WERI-Rb-1 (cell line): ENCODE results near the gene DKK3.

Source experiments
- DNase-seq: peaks from one replicate; pipeline ENCODE4 v3.0.0-alpha.2; 2020
- H3K27ac ChIP-seq: fragments of 250-450 bp; sonication (Bioruptor Pico); 2 replicates; pipeline ENCODE4 v1.5.1; 2020; ENCODE audit warnings: mild to moderate bottlenecking, moderate library complexity
- H3K27me3 ChIP-seq: fragments of 250-450 bp; sonication (Bioruptor Pico); 2 replicates; pipeline ENCODE4 v1.5.1; 2021; ENCODE audit warnings: mild to moderate bottlenecking, low read depth, moderate library complexity; ENCODE audit not compliant: insufficient read depth, severe bottlenecking
- H3K36me3 ChIP-seq: fragments of 250-450 bp; sonication (Bioruptor Pico); 2 replicates; pipeline ENCODE4 v1.5.1; 2020; ENCODE audit warnings: mild to moderate bottlenecking, moderate library complexity
- H3K4me3 ChIP-seq: 2 replicates; pipeline ENCODE4 v1.5.1; 2011; ENCODE audit warnings: low read depth, mild to moderate bottlenecking, control low read depth, low read length
- H3K9me3 ChIP-seq: fragments of 250-450 bp; sonication (Bioruptor Pico); 2 replicates; pipeline ENCODE4 v1.5.1; 2021; ENCODE audit warnings: mild to moderate bottlenecking, moderate library complexity; ENCODE audit not compliant: severe bottlenecking
- CTCF ChIP-seq: IDR thresholded peaks from 2 replicates; pipeline ENCODE4 v1.5.1; 2011; ENCODE audit warnings: low read depth, mild to moderate bottlenecking, control low read depth, inconsistent platforms, low read length

The DKK3 gene

DNA sequence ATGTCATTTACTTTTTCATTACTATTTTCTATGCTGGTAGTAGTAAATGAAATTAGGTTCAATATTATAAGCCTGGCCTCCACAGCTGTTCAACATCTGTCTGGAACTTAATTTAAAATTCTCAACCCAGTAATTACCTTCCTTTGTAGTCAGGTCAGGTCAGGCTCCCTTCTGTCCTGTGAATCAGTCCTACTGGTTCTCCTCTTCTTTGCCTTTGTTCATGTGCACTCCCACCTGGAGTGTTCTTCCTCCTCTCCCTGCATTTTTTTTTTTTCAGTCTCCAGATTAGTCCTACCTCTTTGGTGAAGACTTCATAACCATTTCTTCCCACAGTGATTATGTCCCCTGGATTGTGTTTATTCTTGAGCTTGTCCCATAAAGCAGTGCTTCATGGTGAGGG is 67.9 kb downstream of the DKK3 start:
- H3K4me3 ChIP-seq, result no peak overlapping the region
- no peak overlapping the region for H3K27ac ChIP-seq
- no peak for DNase-seq
- no peak for TF ChIP-seq CTCF
- peaks cover 33% of the 10 kb centered on the region for H3K36me3 ChIP-seq
- H3K27me3 ChIP-seq, result no peaks in the 10 kb centered on the region
- no peaks in the 10 kb centered on the region for H3K9me3 ChIP-seq

DNA sequence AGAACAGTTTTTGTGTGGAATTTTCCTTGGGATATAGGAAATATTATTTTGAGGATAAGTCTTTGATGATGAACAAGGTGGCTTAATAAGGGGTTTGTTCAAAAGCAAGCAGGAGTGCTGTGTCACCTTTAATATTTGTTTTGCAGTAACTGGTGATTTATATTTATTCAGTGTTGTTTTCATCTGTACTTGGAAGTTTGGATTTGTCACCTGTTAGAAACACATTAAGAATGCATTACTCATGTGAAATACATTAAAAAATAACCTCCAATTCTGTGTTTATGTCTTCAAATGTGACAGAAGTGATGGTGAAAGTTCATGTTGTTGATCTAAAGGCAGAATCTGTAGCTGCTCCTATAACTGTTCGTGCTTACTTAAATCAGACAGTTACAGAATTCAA is 70.5 kb downstream of the DKK3 start:
- H3K27ac ChIP-seq, result no peak overlapping the region
- H3K4me3 ChIP-seq, result no peak overlapping the region
- H3K36me3 ChIP-seq, result peaks cover 49% of the 10 kb centered on the region
- no peaks in the 10 kb centered on the region for H3K27me3 ChIP-seq
- TF ChIP-seq CTCF, result no peak
- H3K9me3 ChIP-seq, result no peaks in the 10 kb centered on the region
- no peak for DNase-seq

GRCh38 chr11:11937433-11937832 is 71.0 kb downstream of the DKK3 start:
- no peak for TF ChIP-seq CTCF
- H3K27me3 ChIP-seq, result no peaks in the 10 kb centered on the region
- no peak for DNase-seq
- peaks cover 43% of the 10 kb centered on the region for H3K36me3 ChIP-seq
- H3K27ac ChIP-seq, result no peak overlapping the region
- H3K4me3 ChIP-seq, result no peak overlapping the region
- no peaks in the 10 kb centered on the region for H3K9me3 ChIP-seq

- Histone ChIP-seq H3K36me3 (peaks cover 35% of the 10 kb centered on the region), H3K9me3 (no peaks in the 10 kb centered on the region), H3K27me3 (no peaks in the 10 kb centered on the region), H3K4me3 (no peak overlapping the region), H3K27ac (no peak overlapping the region)
- no peak for DNase-seq
- no peak for TF ChIP-seq CTCF
These were observed 72.9 kb downstream of the DKK3 start for GRCh38 chr11:11935536-11935935.

- H3K9me3 ChIP-seq, result no peaks in the 10 kb centered on the region
- peak; percentile 8 for DNase-seq
- peak; percentile 37; the same call in 1 of the 2 replicates for TF ChIP-seq CTCF
- H3K4me3 ChIP-seq, result no peak overlapping the region
- H3K27ac ChIP-seq, result no peak overlapping the region
- H3K27me3 ChIP-seq, result no peaks in the 10 kb centered on the region
- peaks cover 36% of the 10 kb centered on the region for H3K36me3 ChIP-seq
These were observed 76.9 kb downstream of the DKK3 start for GRCh38 chr11:11931461-11932055.

GRCh38 chr11:11929920-11930319 is 78.5 kb downstream of the DKK3 start:
- Histone ChIP-seq H3K9me3 (no peaks in the 10 kb centered on the region), H3K27me3 (no peaks in the 10 kb centered on the region), H3K36me3 (peaks cover 37% of the 10 kb centered on the region), H3K27ac (no peak overlapping the region), H3K4me3 (no peak overlapping the region)
- no peak for TF ChIP-seq CTCF
- DNase-seq, result no peak
